GM12892 (cell line): Measurements from ENCODE around the gene JARID2.

ENCODE experiments used
- POLR2A ChIP-seq: IDR thresholded peaks from 2 replicates; pipeline ENCODE4 v1.6.1; 2011; ENCODE audit warnings: low read depth, low read length, control low read depth
- POLR2AphosphoS5 ChIP-seq: IDR thresholded peaks from 2 replicates; pipeline ENCODE4 v1.6.1; 2011; ENCODE audit warnings: low read depth, low read length, control low read depth

DNA sequence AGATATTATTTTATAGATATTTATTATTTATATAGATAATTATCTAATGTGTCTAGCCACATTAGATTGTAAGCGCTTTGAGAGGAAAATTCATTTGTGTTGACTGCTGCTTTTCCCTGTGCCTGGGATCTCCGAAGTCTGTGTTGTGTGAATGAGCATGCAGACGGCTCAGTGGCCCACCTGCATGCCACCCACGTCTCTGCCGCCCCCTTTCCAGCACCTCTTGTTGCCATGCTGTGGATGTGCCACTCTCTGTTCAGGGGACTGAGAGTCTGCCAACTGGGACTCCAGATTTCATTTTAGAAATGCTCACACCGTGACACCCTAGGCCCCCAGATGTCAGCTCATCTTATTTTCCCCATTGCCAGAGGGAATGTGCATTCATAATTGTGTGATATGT, 139.7 kb downstream of the JARID2 start:
- no peak for TF ChIP-seq POLR2A
- no peak for TF ChIP-seq POLR2AphosphoS5
